Omental fat pad (tissue), 4 donors: Measurements from ENCODE around the gene ACOX2. TPM values are rescaled to one million over a fixed set of nuclear protein-coding genes. Genes with fewer than 3 reads are reported as not detected.

Experiments used
- ATAC-seq: fragments of 150-250 bp; one replicate; pipeline ENCODE4 v1.9.1; 2016; ENCODE audit warnings: mild to moderate bottlenecking, moderate library complexity; ENCODE audit not compliant: low FRiP score
- DNase-seq: peaks from one replicate; pipeline ENCODE4 v3.0.0-alpha.2; 2019; ENCODE audit warnings: low spot score
- total RNA-seq, 4 donors: library from RNA; depleted of rRNA; stranded (reverse); fragments of >200 nt; gene quantifications; one replicate each; pipeline ENCODE4 v1.1.0, GENCODE V29; 2016
- TF ChIP-seq, protein P1 (sequence below), 3 donors: fragments of 450-650 bp; IDR thresholded peaks; one replicate each; pipeline ENCODE4 v1.5.1; 2016 to 2017; ENCODE audit warnings: antibody characterized with exemption in 3 of 3, mild to moderate bottlenecking in 3 of 3, moderate library complexity in 2 of 3

The ACOX2 gene
- total RNA-seq, 4 donors from 2014 or later = 10.4 to 26.8 (median 15.3) TPM

DNA sequence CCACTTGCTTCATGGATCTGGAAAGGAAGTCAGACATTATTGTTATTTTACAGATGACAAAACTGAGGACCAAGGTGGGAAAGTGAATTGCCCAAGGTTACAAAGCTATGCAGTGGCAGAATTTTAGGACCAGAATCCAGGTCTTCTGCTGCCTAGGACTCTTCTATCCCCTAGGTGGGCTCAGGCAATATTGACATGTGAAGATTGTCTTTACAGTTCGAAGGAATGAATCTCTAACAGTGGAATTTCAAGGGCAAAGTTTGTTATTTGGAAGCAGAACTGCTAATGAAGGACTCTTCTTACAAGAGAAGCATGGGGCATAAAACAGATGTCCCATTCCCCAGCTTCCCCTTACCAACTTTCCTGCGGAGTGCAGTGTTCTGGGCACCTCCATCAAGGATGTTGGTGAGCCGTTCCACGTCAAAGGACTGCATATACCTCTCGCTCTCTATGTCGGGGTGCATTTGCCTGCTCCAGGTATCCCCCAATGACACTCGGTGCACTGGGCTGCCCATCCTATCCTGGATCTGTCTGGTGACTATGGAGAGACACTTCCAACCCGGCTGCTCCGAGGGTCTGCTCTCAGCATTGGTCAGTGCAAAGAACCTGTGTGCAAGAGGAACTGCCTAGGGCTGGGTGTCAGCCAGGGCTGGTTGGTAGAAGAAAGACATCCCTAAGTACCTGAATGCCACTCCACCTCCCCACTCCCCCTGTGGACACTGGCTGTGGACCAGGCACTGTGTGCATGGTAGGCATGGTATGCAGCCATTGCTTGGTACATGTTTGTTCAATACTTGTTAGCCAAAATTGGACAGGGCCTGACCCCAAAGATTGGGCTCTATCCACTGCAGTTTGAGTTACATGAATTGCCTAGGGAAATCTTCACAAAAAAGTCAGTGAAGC lies 2.1 kb downstream of the ACOX2 start:
- DNase-seq = no peak
- ATAC-seq = no peak
- TF ChIP-seq, protein P1, sequence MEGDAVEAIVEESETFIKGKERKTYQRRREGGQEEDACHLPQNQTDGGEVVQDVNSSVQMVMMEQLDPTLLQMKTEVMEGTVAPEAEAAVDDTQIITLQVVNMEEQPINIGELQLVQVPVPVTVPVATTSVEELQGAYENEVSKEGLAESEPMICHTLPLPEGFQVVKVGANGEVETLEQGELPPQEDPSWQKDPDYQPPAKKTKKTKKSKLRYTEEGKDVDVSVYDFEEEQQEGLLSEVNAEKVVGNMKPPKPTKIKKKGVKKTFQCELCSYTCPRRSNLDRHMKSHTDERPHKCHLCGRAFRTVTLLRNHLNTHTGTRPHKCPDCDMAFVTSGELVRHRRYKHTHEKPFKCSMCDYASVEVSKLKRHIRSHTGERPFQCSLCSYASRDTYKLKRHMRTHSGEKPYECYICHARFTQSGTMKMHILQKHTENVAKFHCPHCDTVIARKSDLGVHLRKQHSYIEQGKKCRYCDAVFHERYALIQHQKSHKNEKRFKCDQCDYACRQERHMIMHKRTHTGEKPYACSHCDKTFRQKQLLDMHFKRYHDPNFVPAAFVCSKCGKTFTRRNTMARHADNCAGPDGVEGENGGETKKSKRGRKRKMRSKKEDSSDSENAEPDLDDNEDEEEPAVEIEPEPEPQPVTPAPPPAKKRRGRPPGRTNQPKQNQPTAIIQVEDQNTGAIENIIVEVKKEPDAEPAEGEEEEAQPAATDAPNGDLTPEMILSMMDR (IDR thresholded peaks at IDR 0.05) = no peak

DNA sequence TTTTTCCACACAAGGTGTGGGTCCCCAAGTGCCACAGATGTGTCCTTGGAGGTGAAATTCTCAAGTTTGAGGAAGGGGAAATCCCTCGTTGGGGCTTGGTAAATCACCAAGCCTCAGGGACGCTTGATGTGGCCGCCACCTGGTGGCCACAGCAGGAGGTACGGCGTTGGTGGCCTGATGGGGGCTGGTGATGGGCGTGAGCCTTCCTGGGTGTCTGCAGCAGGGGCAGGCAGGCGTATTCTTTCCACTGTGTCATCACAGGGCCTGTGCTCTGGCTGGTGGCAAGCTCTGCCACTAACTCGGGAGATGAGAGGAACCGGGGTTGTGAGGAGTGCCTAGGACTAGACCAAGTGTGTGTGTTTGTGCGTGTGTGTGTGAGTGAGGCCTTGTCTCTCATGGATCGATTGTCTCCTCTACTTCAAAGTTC lies 4.2 kb downstream of the ACOX2 start:
- ATAC-seq = peak; percentile 60
- peak; percentile 44 for DNase-seq
- TF ChIP-seq, protein P1 (IDR thresholded peaks at IDR 0.05) = peak in 2 of 3 donors; percentile 55 to 83

DNA sequence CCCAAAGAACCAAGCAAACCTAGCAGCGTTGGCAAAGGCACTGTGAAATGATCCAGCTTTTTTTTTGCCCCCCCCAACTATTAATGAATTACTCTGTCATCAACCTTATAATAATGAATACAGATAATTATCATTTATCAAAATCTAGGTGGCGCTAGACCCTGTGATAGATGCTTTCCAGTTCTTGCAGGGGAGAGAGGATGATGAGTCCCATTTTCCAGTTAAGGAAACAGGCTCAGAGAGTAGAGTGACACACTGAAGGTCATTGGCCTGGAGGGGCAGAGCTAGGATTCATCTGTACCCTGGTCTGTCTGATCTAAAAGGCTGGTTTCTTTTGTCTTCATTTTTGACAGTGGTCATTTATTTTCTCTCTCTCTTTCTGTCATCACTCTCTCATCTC lies 5.0 kb downstream of the ACOX2 start:
- no peak for ATAC-seq
- TF ChIP-seq, protein P1 (IDR thresholded peaks at IDR 0.05) = no peak

DNA sequence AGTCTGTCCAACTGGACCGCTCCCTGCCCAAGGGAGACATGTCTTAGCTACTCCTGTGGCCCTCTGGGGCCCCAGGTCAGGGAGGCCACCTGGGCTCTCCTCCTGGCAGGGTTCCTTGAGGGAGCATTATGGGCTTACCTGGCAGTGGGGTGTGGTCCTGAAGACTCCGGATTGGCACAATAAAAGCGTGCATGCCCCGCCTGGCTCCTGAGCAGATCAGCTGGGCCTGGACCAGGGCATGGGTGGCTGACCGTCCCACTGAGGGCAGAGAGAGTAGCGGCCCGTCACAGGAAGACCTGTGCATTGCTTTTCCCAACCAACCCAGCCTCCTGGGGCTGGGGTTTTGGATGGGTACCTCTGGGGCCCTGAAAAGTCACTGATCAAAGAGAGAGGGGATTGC lies 5.4 kb downstream of the ACOX2 start:
- no peak for ATAC-seq
- TF ChIP-seq, protein P1 (IDR thresholded peaks at IDR 0.05) = no peak
- no peak for DNase-seq

More for the DNA sequence above, 5.0 kb downstream of the ACOX2 start:
- no peak for DNase-seq

DNA sequence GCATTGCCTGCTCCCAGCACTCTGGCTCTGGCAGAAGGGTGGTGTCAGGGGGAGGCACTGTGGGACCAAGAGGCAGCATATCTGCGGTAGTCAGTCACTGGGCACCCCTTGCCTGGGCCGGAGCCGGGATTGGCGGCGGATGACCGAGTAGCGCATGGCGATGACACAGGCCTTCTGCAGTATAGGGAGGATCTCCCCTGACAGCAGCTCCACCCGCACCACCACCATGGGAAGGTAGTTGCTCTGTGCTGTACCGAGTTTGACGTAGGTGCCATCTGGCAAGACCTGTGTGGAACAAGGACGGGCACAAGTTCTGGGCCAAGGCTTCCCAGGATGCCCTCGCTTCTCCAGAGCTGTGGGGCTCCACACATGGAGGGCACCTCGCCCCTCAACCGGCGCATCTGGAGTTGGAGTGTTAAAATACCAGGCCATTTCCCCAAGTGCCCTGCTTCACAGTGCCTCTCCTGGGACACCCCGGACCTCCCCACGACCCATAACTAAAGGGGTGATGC lies 6.6 kb downstream of the ACOX2 start:
- TF ChIP-seq, protein P1 (IDR thresholded peaks at IDR 0.05) = no peak
- ATAC-seq (no peak), DNase-seq (no peak)

DNA sequence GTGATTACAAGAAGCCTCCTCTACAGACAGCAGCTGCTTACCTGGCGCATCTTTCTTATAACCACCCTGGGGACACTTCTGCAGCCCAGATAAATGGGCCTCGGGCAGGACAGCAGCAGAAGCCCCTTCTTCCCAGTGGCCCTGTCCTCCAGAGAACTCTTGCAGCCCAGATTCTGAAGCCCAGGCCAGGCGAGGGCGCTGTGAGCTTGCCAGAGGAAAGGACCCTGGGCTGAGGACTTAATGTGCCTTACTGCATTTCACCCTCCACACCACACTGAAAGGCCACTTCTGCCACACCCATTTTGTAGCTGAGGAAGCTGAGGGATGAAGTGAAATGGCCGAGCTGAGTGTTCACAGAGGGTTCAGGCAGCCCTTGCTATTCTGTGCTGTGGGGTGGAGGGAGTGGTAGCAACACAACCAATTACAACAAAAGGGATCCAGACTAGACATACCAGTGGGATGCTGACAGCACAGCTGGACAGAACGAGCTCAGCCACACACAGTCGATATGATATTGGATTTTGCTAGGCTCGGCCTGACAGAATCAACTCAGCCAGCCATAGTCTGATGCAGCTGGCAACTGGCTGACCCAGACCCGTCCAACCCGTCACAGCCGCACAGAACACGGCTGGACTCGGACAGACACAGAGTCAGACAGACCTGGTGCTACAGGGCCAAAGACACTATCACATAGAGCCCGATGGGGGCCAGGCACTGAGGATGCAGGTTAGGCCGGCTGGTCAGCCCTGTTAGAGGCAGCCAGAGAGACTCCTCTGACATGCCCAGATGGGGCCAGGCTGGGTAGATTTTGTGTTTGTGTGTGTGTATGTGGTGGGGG lies 7.3 kb downstream of the ACOX2 start:
- no peak for ATAC-seq
- TF ChIP-seq, protein P1 (IDR thresholded peaks at IDR 0.05) = no peak
- DNase-seq = no peak
